HL-60/S4 treated with retinoic acid at 250 ng/mL for 4 days and 3 days (cell line): Measurements from ENCODE around the gene RPS6KA2.

Experiments used
- in situ Hi-C: fragments of 300-500 bp; cut with MboI; formaldehyde crosslinking; loops from 2 replicates; pipeline ENCODE4 v1.7.0; 2022; ENCODE audit warnings: low sequenced_read_pairs

RPS6KA2 gene

GRCh38 chr6:166578536-166579236, 48.4 kb downstream of the RPS6KA2 start:
- in situ Hi-C loops: no loop called here

DNA sequence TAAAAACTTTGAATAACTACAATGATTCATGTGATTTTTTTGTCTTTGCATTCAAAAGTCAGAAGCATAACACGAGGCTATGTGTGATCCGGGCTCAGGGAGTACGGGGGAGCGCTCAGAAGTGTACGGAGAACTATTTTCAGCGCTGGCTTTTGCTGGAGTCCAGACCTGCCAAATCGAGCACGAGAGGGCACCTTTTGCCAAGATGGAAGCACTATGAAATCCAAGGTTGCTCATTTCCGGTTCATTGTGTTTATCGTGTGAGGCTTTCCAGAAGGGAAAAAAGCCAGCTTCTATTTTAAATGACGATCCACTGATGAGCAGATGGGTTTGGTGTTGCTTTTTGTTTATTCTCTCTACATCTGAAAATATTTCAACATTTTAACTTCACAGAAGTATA, 51.8 kb downstream of the RPS6KA2 start:
- in situ Hi-C loops: no loop called here

DNA sequence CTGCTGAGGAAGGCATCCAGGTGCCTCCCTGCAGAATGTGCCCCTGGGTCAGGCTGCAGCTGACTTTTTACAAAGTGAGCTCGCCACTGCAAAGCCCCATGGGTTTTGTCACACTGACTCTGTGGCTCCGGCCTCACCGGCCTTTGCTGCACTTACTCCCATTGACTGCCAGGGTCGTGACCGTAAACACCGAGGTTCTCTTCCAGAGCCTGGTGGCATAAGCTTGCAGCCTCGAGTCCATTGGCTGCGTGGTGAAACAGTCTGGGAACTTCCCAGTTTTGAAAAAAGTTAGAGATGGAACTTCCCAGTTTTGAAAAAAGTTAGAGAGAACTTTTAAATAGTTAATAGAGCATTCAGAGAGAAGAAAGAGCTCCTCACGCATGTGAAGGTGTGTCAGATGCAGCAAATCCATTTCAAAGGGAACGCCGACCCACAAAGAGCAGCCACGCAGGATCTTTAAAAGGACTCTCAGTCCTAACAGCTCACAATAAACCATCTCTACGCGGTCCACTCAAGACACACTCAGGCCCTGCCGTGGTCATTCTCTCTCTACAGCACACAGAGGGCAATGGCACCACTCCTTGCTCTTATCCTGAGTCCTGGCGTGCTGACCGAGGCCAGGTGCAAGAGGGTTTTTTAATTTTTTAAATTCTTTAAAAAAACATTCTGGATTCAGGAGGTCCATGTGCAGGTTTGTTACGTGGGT, 53.4 kb downstream of the RPS6KA2 start:
- in situ Hi-C loops: no loop called here

DNA sequence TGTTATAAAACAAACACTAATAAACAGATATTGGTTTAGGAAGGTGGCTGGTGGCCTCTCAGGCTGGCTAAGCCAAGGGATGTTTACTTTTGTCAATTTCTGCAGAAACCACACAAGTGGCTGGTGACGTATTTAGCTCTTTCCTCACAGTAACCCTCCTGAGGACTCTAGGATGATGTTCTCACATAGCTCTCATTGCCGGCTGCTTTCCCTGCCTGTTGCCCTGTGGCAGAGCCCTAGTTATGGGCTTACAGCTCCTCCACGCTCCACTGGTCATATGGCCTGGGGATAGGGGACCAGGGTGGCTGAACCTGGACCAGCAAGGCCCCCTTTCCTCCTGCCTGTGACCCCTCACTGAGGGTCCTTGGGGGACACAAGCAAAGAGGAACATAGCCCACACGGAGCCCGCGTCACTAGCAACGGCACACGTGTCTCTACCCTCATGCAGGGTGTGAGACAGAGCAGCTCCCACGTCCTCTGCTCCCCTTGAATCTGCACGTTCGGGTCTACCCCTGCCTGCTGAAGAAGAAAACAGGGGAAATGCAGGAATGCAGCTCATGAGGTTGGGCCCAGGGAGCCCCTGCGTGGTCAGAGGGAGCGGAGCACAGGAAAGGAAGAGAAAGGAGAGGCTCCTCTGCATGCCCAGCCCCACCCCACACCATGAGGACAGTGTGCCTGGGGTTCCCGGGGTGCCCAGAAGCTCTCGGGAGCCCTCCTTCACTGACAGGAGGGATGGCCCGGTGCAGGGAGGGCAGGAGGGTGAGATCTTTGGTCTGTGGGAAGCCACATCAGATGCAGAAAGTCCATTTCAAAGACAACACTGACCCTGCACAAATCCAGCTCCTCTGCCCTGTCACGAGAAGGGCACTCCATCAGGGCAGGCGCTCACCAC, 54.4 kb downstream of the RPS6KA2 start:
- in situ Hi-C loops: no loop called here

DNA sequence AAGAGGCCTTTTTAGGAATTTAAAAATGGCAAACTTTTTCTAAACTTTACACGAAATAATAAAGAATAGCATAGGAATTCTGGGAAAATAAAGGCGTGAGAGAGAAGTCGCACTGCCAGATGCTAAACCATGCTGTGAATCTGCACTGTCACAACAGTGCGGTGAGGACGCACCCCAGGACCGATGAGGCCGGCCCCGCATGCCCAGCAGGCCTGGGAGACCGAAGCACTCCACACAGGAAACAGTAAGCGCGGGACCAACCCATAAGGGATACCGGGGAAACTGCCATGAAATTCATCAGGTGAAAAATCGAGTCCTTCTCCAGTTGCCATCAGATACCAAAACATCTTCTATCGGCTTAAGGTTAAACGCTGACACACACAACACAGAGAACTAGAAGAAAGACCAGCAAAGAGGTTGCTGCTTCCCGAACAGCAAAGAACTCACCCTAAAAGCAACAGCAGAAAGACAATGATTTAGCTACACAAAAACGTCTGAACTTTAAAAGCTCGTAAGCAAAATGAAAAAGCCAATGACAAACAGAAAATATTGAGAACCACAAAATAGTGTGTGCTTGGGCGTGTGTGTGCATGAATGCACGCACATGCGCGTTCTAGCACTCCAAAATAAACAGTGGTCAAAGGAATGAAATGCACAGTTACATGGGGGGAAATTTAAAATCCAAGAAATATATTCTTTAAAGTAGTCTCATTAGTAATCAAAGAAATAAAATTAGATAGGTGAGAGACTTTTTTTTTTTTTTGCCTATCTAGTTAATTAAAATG, 55.9 kb downstream of the RPS6KA2 start:
- in situ Hi-C loops: no loop called here

DNA sequence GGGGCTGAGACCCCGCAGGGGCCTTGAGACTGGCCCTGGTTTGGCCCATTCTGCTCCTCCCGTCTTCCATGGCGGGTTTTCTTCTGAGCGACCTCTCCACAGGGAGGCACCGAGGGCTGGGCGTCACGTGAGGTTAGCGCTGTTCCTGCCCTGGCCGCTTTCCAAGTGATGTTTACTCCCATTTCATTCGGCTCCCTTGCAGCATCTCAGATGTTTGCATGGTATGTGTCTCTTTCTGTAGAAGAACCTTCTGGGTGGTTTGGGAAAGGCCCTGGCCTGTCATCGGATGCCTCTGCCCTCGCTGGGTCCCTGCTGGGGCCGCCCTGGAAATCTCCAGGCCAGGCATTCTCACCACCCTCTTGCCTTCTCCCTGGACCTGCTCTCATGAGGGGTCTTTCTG, 57.8 kb downstream of the RPS6KA2 start:
- in situ Hi-C loops: no loop called here

DNA sequence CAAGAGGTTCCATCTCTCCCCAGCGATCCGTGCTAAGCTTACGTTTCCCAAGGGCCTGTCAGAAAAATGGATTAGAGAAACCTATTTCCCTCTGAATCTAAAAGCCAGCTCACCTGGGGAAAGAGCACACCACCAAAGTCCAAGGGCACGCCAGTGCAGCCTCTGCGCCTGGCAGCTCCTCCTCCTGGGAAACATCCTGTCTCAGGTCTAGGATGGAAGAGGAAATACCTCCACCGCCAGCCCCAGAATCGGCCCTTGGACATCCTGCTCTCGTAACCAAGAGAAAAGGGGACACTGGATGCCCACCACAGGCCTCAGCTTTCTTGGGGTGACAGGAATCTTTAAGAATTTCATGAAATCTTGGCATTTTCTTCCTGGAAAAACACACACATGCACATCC, 59.2 kb downstream of the RPS6KA2 start:
- in situ Hi-C loops: no loop called here

DNA sequence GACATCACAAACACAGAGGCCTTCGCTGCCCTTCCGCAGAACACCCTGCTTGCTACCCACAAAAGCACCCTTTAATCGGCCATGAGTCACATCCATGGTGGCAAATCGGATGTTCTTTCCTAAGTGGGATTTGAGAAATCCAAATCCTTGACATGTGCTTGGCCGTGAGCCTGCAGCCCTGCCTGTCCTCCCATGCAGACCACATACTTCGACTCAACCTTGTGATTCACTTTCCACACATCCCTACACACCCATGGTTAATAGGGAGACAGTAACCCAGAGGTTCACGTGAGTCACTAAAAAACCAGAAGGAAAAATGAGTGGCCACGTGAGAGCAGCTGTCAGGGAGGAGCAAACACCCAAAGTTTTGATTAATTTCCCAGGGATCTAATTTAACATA, 59.9 kb downstream of the RPS6KA2 start:
- in situ Hi-C loops: no loop called here

- in situ Hi-C loops: no loop called here
These were observed 60.7 kb downstream of the RPS6KA2 start for GRCh38 chr6:166566026-166567011.

- in situ Hi-C loops: no loop called here
These were observed 61.7 kb downstream of the RPS6KA2 start for GRCh38 chr6:166565084-166565967.

GRCh38 chr6:166563805-166564204, 63.2 kb downstream of the RPS6KA2 start:
- in situ Hi-C loops: no loop called here

- in situ Hi-C loops: no loop called here
These were observed 63.9 kb downstream of the RPS6KA2 start for GRCh38 chr6:166563200-166563599.

DNA sequence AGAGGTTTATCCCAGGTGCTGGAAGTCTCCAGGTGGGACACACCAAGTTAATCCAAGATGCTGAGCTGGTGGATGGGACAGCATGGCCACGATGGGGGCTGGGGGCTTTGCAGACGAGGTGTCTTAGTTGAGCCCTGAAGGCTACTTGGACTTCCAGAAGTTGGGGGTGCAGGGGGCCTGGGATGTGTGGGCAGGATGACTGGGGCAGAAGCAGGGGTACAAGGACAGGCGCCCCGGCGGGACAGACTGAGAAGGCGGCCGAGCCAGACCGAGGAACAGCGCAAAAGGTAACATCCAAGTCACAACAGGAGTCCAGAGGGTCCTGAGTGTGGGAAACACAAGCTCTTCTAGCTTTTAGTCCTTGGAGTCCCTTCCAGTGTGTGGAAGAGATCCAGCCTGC, 64.3 kb downstream of the RPS6KA2 start:
- in situ Hi-C loops: no loop called here

DNA sequence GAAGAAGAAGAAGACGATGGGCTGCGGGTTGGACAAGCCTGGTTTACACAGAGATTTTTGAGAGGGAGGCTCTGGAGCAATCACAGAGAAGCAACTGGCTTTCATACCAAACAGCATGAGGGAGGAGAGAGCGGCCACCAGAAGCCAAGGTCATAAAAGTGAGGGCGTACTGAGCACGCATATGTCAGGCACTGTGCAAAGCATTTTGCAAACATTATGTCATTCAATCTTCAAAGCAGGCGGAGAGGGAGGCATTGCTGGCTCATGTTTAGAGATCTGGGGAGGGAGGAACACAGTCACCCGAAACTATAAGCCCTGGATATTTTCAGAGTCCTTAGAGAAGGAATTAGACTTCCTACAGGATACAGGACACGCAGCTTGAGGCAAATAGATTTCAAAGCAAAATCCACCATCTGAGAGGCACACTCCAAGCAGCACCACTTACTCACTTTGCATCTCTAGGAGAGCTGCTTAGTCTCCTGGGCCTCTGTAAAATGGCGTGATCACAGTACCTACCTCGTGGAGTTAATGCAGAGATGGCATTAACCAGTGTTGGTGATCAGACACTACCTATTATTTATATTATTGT, 65.2 kb downstream of the RPS6KA2 start:
- in situ Hi-C loops: no loop called here

GRCh38 chr6:166560222-166560621, 66.8 kb downstream of the RPS6KA2 start:
- in situ Hi-C loops: no loop called here

DNA sequence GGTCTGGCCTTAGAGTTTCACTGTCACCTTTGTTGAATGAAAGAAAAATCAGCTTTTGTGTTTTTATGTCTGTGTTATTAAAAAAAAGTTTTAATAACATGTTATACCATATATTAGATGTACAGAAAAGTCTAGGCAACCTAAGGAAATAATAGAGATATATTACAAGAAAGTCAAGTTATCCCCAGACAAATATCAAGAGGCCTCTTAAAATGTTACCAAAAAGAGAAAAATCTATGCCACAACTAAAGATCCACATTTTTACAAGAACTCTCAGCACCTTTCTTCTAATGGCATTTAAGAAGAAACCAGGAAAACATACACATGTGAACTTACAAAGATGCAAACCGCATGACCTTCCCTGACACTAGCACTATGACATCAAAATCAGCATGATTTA, 67.4 kb downstream of the RPS6KA2 start:
- in situ Hi-C loops: no loop called here

DNA sequence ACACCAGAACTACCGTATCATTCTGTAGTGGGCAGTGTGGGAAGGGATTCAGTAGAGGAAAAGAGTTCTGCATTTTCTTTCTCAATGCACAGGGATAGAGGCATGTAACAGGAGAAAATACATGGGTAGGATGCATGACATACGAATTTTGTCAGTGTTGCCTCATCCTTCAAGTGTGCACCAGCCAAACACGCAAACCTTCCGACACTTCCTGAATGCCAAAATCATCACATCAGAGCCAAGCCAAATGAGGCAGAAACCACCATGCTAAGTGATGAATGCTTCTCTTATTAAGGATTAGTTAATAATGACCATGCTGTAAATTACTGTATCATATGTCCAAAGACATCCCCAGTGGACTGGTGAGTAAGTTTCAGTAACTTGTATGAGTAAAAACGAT, 67.8 kb downstream of the RPS6KA2 start:
- in situ Hi-C loops: no loop called here
